ENCODE results near the gene ARTN.
A peak's percentile ranks its signal among the peaks of the same experiment; 100 is the strongest.

Gene ARTN

GRCh38 chr1:43933386-43934100 is at the start of gene ARTN:
Gene ARTN (plus strand): TSS chr1:43933801. CDS start chr1:43935657, 1,856 bp downstream.
- H3K9me3 ChIP-seq (ENCODE audit: low read length), result no peaks in the 10 kb centered on the region
- H3K27ac ChIP-seq (ENCODE audit: low read depth, low read length, poor library complexity, severe bottlenecking), result peak within 1 kb of the TSS; percentile 53
- no peaks in the 10 kb centered on the region for H4K20me1 ChIP-seq (ENCODE audit: insufficient read depth, low read length)
- TF ChIP-seq CTCF (IDR thresholded peaks at IDR 0.05; ENCODE audit: low read length), result no peak
- H3F3A ChIP-seq (ENCODE audit: insufficient read depth, low read length), result no peaks in the 10 kb centered on the region
- no peaks in the 10 kb centered on the region for H3K9me2 ChIP-seq (ENCODE audit: low read depth, low read length)
- H3K4me2 ChIP-seq (ENCODE audit: low read length), result peak within 1 kb of the TSS; percentile 67
- peaks cover 35% of the 10 kb centered on the region for H3K4me1 ChIP-seq (ENCODE audit: insufficient read depth, low read length, severe bottlenecking)
- peak within 1 kb of the TSS; percentile 54 for H3K9ac ChIP-seq (ENCODE audit: low read length)
- no peaks in the 10 kb centered on the region for H3K79me2 ChIP-seq (ENCODE audit: insufficient read depth, low read length)
- no peak within 1 kb of the TSS for H2AFZ ChIP-seq (ENCODE audit: low read length)
- peaks cover 3% of the 10 kb centered on the region; the same call in 1 of the 2 replicates for H3K36me3 ChIP-seq (ENCODE audit: insufficient read depth, low read length)
- peak within 1 kb of the TSS; percentile 48 for H3K4me3 ChIP-seq (ENCODE audit: low read depth, low read length, poor library complexity, severe bottlenecking)
- H3K27me3 ChIP-seq (ENCODE audit: insufficient read depth, low read length), result no peaks in the 10 kb centered on the region

GRCh38 chr1:43885279-43885801 is 48.3 kb upstream of the ARTN start:
- Histone ChIP-seq H3K27ac (ENCODE audit: low read depth, low read length, poor library complexity, severe bottlenecking) (no peak overlapping the region), H3K9ac (ENCODE audit: low read length) (no peak overlapping the region)

GRCh38 chr1:43887748-43888147 is 45.9 kb upstream of the ARTN start:
- H3K4me1 ChIP-seq (ENCODE audit: insufficient read depth, low read length, severe bottlenecking), result peaks cover 7% of the 10 kb centered on the region
- H3K4me2 ChIP-seq (ENCODE audit: low read length), result no peak overlapping the region
- H3K36me3 ChIP-seq (ENCODE audit: insufficient read depth, low read length), result no peaks in the 10 kb centered on the region
- H2AFZ ChIP-seq (ENCODE audit: low read length), result no peak overlapping the region
- H3K79me2 ChIP-seq (ENCODE audit: insufficient read depth, low read length), result no peaks in the 10 kb centered on the region
- H3K9me3 ChIP-seq (ENCODE audit: low read length), result no peaks in the 10 kb centered on the region
- no peak overlapping the region for H3K4me3 ChIP-seq (ENCODE audit: low read depth, low read length, poor library complexity, severe bottlenecking)
- H3K9me2 ChIP-seq (ENCODE audit: low read depth, low read length), result no peaks in the 10 kb centered on the region
- TF ChIP-seq EZH2 (IDR thresholded peaks at IDR 0.05; ENCODE audit: borderline replicate concordance, low read length) (no peak), CTCF (IDR thresholded peaks at IDR 0.05; ENCODE audit: low read length) (no peak)
- H3K9ac ChIP-seq (ENCODE audit: low read length), result no peak overlapping the region
- no peak overlapping the region for H3K27ac ChIP-seq (ENCODE audit: low read depth, low read length, poor library complexity, severe bottlenecking)
- no peaks in the 10 kb centered on the region for H3F3A ChIP-seq (ENCODE audit: insufficient read depth, low read length)
- H4K20me1 ChIP-seq (ENCODE audit: insufficient read depth, low read length), result no peaks in the 10 kb centered on the region
- H3K27me3 ChIP-seq (ENCODE audit: insufficient read depth, low read length), result no peaks in the 10 kb centered on the region

More at GRCh38 chr1:43885279-43885801, 48.3 kb upstream of the ARTN start:
- Histone ChIP-seq H3K4me3 (ENCODE audit: low read depth, low read length, poor library complexity, severe bottlenecking) (no peak overlapping the region), H3F3A (ENCODE audit: insufficient read depth, low read length) (no peaks in the 10 kb centered on the region), H3K36me3 (ENCODE audit: insufficient read depth, low read length) (no peaks in the 10 kb centered on the region), H3K4me1 (ENCODE audit: insufficient read depth, low read length, severe bottlenecking) (peaks cover 21% of the 10 kb centered on the region), H3K27me3 (ENCODE audit: insufficient read depth, low read length) (no peaks in the 10 kb centered on the region), H3K79me2 (ENCODE audit: insufficient read depth, low read length) (no peaks in the 10 kb centered on the region), H4K20me1 (ENCODE audit: insufficient read depth, low read length) (no peaks in the 10 kb centered on the region), H3K9me3 (ENCODE audit: low read length) (no peaks in the 10 kb centered on the region), H2AFZ (ENCODE audit: low read length) (no peak overlapping the region), H3K9me2 (ENCODE audit: low read depth, low read length) (no peaks in the 10 kb centered on the region), H3K4me2 (ENCODE audit: low read length) (no peak overlapping the region)
- TF ChIP-seq CTCF (IDR thresholded peaks at IDR 0.05; ENCODE audit: low read length), result no peak
- no peak for TF ChIP-seq EZH2 (IDR thresholded peaks at IDR 0.05; ENCODE audit: borderline replicate concordance, low read length)
